Spleen (tissue), 11 donors: ENCODE data around the gene BMPER. TPM values are rescaled to one million over a fixed set of nuclear protein-coding genes. Genes with fewer than 3 reads are reported as not detected.

Source experiments
- DNase-seq: peaks from one replicate; pipeline ENCODE4 v3.0.0-alpha.2; 2020
- H3K27ac ChIP-seq, 8 donors: fragments of 200-600 bp; sonication (generic) in 7 of 8; 1 replicate in 4 of 8; 2 replicates in 4 of 8; pipeline versions ENCODE4 v1.5.0 to v1.8.0; 2016 to 2021; ENCODE audit warnings: inconsistent platforms in 4 of 8, mild to moderate bottlenecking in 4 of 8, moderate library complexity in 1 of 8
- H3K27me3 ChIP-seq, 7 donors: fragments of 200-600 bp; sonication (generic) in 6 of 7; replicated peaks in 1 of 7; 1 replicate in 4 of 7; 2 replicates in 3 of 7; pipeline versions ENCODE4 v1.5.0 to v1.8.0; 2016 to 2021; ENCODE audit warnings: inconsistent platforms in 3 of 7, mild to moderate bottlenecking in 1 of 7
- H3K36me3 ChIP-seq, 6 donors: fragments of 200-600 bp; sonication (generic) in 5 of 6; 1 replicate in 4 of 6; 2 replicates in 2 of 6; pipeline versions ENCODE4 v1.5.0 to v1.8.0; 2016 to 2021; ENCODE audit warnings: inconsistent platforms in 2 of 6
- H3K4me1 ChIP-seq, 6 donors: fragments of 200-600 bp; sonication (generic) in 5 of 6; 1 replicate in 3 of 6; 2 replicates in 3 of 6; pipeline versions ENCODE4 v1.5.0 to v1.8.0; 2016 to 2021; ENCODE audit warnings: inconsistent platforms in 3 of 6
- H3K4me3 ChIP-seq, 8 donors: fragments of 200-600 bp; sonication (generic) in 7 of 8; 1 replicate in 4 of 8; 2 replicates in 4 of 8; pipeline versions ENCODE4 v1.5.0 to v1.8.0; 2016 to 2021; ENCODE audit warnings: inconsistent platforms in 4 of 8, mild to moderate bottlenecking in 4 of 8, moderate library complexity in 2 of 8
- H3K9me3 ChIP-seq, 8 donors: fragments of 200-600 bp; sonication (generic) in 7 of 8; 1 replicate in 4 of 8; 2 replicates in 4 of 8; pipeline versions ENCODE4 v1.5.0 to v1.8.0; 2016 to 2021; ENCODE audit warnings: inconsistent platforms in 4 of 8
- CTCF ChIP-seq, 11 experiments: fragments of 200-600 bp in 7 of 11; fragments of 450-650 bp in 4 of 11; sonication (generic) in 4 of 11; IDR thresholded peaks in 8 of 11; conservative IDR thresholded peaks in 3 of 11; 1 replicate in 7 of 11; 2 replicates in 4 of 11; pipeline versions ENCODE4 v1.4.0 to v1.8.0; 2016 to 2021; ENCODE audit warnings: antibody characterized with exemption in 11 of 11, inconsistent platforms in 4 of 11, mild to moderate bottlenecking in 1 of 11
- POLR2A ChIP-seq, 3 donors: fragments of 450-650 bp; IDR thresholded peaks; one replicate each; pipeline ENCODE4 v1.5.1; 2017; ENCODE audit warnings: antibody characterized with exemption in 3 of 3, mild to moderate bottlenecking in 1 of 3
- POLR2AphosphoS5 ChIP-seq, 3 donors: sonication (generic); formaldehyde crosslinking; IDR thresholded peaks; one replicate each; pipeline ENCODE4 v1.5.1; 2017; ENCODE audit warnings: antibody characterized with exemption in 3 of 3
- WGBS, 5 donors: extraction: QIAGEN DNeasy Blood & Tissue Kit in 3 of 5; methylation state at CpG; one replicate each; pipeline versions ENCODE4 v1.1.5 to v1.1.7; 2013 to 2018; 5-methylcytosine and 5-hydroxymethylcytosine counted together
- intact Hi-C: fragments of 100-400 bp; cut with DNase I; formaldehyde crosslinking; loops from one replicate; pipeline ENCODE4 v1.15.0; 2023; ENCODE audit warnings: low total_unique reads
- polyA plus RNA-seq, 3 donors: library from polyadenylated mRNA; stranded (reverse); fragments of 200-250 nt; gene quantifications; one replicate each; pipeline ENCODE4 v1.2.1, GENCODE V29; 2013
- total RNA-seq, 7 donors: library from RNA; depleted of rRNA in 3 of 7; stranded (reverse); fragments of >200 nt in 3 of 7; fragmentation: NEBNext Ultra II Directional in 4 of 7; extraction: Animal tissue kit (Norgen Biotek cat#: 25700) in 4 of 7; gene quantifications; one replicate each; pipeline versions ENCODE4 v1.1.0 to v1.2.1, GENCODE V29; 2016 to 2021
- donor health status: healthy with polysubstance abuse.
- donor health status: DM: no; HTN: no; CAD: no; lungs with moderate emphysema.
- donor health status: DM: no; HTN: no; CAD: no.
- donor health status: Bipolar disorder and iron deficiency.
- donor health status: healthy.
- donor health status: DM: no; HTN: no; CAD: no.
- donor health status: DM: yes; HTN: yes; CAD: no.

Gene BMPER
- total and polyA plus RNA-seq, 10 donors: 0.14 to 4.4 (median 2.1) TPM

- intact Hi-C loops: no loop called here
- Histone ChIP-seq H3K27ac (no peak overlapping the region), H3K4me3 (no peak overlapping the region), H3K36me3 (no peaks in the 10 kb centered on the region), H3K4me1 (no peaks in the 10 kb centered on the region), H3K27me3 (no peaks in the 10 kb centered on the region), H3K9me3 (no peaks in the 10 kb centered on the region)
- no peak for DNase-seq
- WGBS, 5 donors: 75 to 90% (median 85%) methylated on average over 4 of the region's 4 CpGs
- TF ChIP-seq CTCF (IDR thresholded peaks at IDR 0.05 in 8 of 11, conservative IDR thresholded peaks at IDR 0.05 in 3 of 11) (no peak), POLR2AphosphoS5 (IDR thresholded peaks at IDR 0.05) (no peak), POLR2A (IDR thresholded peaks at IDR 0.05) (no peak)
Observed at GRCh38 chr7:33885290-33886148, 19.8 kb upstream of the BMPER start.

GRCh38 chr7:33886149-33886623 is 19.2 kb upstream of the BMPER start:
- no peak for DNase-seq
- H3K4me1 ChIP-seq: no peaks in the 10 kb centered on the region
- intact Hi-C loops: no loop called here
- H3K27ac ChIP-seq: no peak overlapping the region
- H3K4me3 ChIP-seq: no peak overlapping the region
- TF ChIP-seq POLR2A (IDR thresholded peaks at IDR 0.05) (no peak), CTCF (IDR thresholded peaks at IDR 0.05 in 8 of 11, conservative IDR thresholded peaks at IDR 0.05 in 3 of 11) (peak in 1 of 11 experiments; percentile 14), POLR2AphosphoS5 (IDR thresholded peaks at IDR 0.05) (no peak)
- no peaks in the 10 kb centered on the region for H3K9me3 ChIP-seq
- H3K27me3 ChIP-seq: no peaks in the 10 kb centered on the region
- H3K36me3 ChIP-seq: no peaks in the 10 kb centered on the region
- WGBS, 5 donors: 84 to 98% (median 91%) methylated on average over 5 of the region's 5 CpGs

GRCh38 chr7:33887266-33887975 is 17.9 kb upstream of the BMPER start:
- H3K36me3 ChIP-seq: no peaks in the 10 kb centered on the region
- no peaks in the 10 kb centered on the region for H3K4me1 ChIP-seq
- no peaks in the 10 kb centered on the region for H3K9me3 ChIP-seq
- intact Hi-C loops: no loop called here
- no peaks in the 10 kb centered on the region for H3K27me3 ChIP-seq
- no peak overlapping the region for H3K4me3 ChIP-seq
- no peak overlapping the region for H3K27ac ChIP-seq
- DNase-seq: no peak
- 62 to 88% (median 76%) methylated on average over 5 of the region's 5 CpGs for whole genome bisulfite sequencing, 5 donors
- TF ChIP-seq POLR2AphosphoS5 (IDR thresholded peaks at IDR 0.05) (no peak), CTCF (IDR thresholded peaks at IDR 0.05 in 8 of 11, conservative IDR thresholded peaks at IDR 0.05 in 3 of 11) (no peak), POLR2A (IDR thresholded peaks at IDR 0.05) (no peak)

- TF ChIP-seq CTCF (IDR thresholded peaks at IDR 0.05 in 8 of 11, conservative IDR thresholded peaks at IDR 0.05 in 3 of 11): no peak
- TF ChIP-seq POLR2AphosphoS5 (IDR thresholded peaks at IDR 0.05): no peak
- TF ChIP-seq POLR2A (IDR thresholded peaks at IDR 0.05): no peak
- 75 to 94% (median 85%) methylated on average over 4 of the region's 4 CpGs for WGBS, 5 donors
- intact Hi-C loops: no loop called here
- Histone ChIP-seq H3K27me3 (no peaks in the 10 kb centered on the region), H3K9me3 (no peaks in the 10 kb centered on the region), H3K36me3 (no peaks in the 10 kb centered on the region), H3K4me1 (no peaks in the 10 kb centered on the region), H3K27ac (no peak overlapping the region), H3K4me3 (no peak overlapping the region)
- DNase-seq: no peak
Observed at GRCh38 chr7:33888166-33888565, 17.2 kb upstream of the BMPER start.
